ENCODE results near the gene CYRIA.

The CYRIA gene

DNA sequence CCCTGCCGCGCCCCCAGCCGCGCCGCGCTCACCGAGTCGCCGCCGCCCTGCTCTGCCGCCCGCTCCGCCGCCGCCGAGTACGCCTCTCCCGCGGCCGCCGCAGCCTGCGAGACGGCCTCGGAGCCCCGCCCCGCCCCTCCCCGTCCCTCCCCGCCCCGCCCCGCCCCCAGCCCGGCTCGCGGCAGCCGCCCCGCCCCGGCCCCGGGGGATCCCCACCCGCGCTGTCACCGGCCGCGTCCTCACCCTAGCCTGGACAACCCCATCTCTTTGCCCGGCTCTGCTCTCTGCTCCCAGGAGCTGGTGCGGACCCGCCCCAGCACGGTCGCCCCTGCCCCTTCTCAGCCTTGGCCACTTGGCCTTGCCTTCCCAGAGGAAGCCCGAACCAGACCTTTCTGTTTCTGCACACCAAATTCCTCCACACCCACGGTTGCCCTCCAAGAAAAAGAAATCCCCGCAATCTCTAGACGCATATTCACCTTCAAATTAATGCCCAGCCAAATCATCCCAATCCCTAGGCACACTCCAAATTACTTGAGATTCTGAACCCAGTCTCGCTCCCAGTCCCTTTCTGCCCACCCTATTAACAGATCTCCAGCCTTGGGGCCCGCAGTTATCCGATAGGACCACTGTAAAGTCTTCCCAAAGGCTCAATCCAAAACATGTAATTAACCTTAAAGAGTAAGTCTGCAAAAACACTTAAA, at the start of gene CYRIA:
TSS of gene CYRIA (minus strand) at position 87 of the 701 bp plus-strand sequence. CDS start 77,715 bp downstream, outside the sequence.
- DNase-seq (ENCODE audit: insufficient read length, low spot score) (no peak), FAIRE-seq (no peak)
- TF ChIP-seq, protein P1, sequence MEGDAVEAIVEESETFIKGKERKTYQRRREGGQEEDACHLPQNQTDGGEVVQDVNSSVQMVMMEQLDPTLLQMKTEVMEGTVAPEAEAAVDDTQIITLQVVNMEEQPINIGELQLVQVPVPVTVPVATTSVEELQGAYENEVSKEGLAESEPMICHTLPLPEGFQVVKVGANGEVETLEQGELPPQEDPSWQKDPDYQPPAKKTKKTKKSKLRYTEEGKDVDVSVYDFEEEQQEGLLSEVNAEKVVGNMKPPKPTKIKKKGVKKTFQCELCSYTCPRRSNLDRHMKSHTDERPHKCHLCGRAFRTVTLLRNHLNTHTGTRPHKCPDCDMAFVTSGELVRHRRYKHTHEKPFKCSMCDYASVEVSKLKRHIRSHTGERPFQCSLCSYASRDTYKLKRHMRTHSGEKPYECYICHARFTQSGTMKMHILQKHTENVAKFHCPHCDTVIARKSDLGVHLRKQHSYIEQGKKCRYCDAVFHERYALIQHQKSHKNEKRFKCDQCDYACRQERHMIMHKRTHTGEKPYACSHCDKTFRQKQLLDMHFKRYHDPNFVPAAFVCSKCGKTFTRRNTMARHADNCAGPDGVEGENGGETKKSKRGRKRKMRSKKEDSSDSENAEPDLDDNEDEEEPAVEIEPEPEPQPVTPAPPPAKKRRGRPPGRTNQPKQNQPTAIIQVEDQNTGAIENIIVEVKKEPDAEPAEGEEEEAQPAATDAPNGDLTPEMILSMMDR (IDR thresholded peaks at IDR 0.05; ENCODE audit: insufficient read depth, missing control alignments) = no peak

- FAIRE-seq (no peak), DNase-seq (ENCODE audit: insufficient read length, low spot score) (no peak)
- TF ChIP-seq, protein P1 (IDR thresholded peaks at IDR 0.05; ENCODE audit: insufficient read depth, missing control alignments) = no peak
Observed at GRCh38 chr2:16713011-16713423, 47.4 kb upstream of the CYRIA start.

DNA sequence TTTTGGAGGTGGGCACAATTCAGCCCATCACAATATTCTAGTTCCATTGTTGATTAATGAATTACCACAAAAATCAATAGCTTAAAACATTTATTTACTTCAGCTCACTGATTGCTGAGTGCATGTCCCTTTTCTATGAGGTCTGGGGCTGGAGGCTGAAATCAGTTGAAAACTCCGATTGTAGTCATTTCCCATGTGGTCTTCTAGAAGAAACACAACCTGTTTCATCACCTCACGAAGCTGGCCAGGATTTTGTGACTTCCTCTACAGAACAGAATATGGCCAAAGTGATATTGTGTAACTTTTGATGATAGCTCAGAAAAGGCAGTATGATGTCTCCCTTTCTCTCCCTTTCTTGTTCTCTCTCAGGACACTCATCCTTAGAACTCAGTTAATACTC, 44.1 kb upstream of the CYRIA start:
- FAIRE-seq (no peak), DNase-seq (ENCODE audit: insufficient read length, low spot score) (no peak)
- TF ChIP-seq, protein P1 (IDR thresholded peaks at IDR 0.05; ENCODE audit: insufficient read depth, missing control alignments) = no peak

DNA sequence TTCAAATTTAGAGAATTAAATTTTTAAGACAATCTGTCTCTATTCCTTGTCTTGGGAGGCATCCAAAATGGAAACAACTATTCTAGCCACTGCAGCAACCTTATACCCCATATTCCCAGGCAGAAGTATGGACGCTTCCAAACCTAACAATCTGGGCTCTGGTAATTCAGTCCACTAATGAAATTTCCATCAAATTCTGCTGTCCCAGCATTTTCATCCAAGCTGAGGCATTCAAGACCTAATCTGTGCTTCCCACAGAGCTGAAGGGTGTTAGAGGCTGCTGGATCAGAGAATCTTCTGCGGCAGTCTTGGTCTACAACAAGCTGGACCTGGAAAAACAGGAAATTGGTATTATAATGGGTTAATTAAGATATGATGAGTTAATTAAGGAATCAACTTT, 42.5 kb upstream of the CYRIA start:
- TF ChIP-seq, protein P1 (IDR thresholded peaks at IDR 0.05; ENCODE audit: insufficient read depth, missing control alignments) = no peak
- FAIRE-seq (no peak), DNase-seq (ENCODE audit: insufficient read length, low spot score) (no peak)

DNA sequence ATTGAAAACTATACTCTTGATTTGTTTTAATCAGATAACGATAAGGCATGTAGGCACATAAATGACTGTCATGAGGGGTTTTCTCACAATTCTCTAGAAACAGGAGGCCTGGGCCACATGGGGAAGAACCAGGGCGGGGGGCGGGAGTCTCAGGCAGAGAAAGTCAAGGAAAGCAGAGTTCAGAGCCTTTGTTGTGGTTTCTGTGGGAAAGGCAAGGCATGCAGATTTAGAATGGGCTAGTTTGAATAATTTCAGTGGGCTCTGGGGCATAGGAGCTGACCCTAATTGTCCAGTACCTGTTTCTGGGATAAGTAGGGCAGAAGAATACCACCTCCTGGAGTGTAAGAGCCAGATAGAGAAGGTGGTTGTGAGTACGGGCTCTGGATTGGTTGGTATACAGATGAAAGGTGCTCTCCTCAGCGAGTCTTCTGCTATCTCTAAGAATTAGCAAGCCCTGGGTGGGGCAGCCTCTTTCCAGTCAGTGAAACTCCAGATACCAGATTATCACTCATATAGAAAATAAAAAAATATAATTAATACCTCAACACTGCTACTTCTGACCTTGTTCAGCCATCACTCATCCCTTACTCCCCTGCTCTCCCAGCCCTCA, 41.5 kb upstream of the CYRIA start:
- no peak for DNase-seq (ENCODE audit: insufficient read length, low spot score)
- no peak for FAIRE-seq
- TF ChIP-seq, protein P1 (IDR thresholded peaks at IDR 0.05; ENCODE audit: insufficient read depth, missing control alignments) = no peak

GRCh38 chr2:16700551-16701259, 35.1 kb upstream of the CYRIA start:
- TF ChIP-seq, protein P1 (IDR thresholded peaks at IDR 0.05; ENCODE audit: insufficient read depth, missing control alignments) = no peak
- FAIRE-seq (no peak), DNase-seq (ENCODE audit: insufficient read length, low spot score) (no peak)
